Cortex of kidney (tissue), 1 donor: ENCODE data around the gene KCNK18.

Experiments used
- DNase-seq: peaks from one replicate; lab custom pipeline; 2025; lab: John Stamatoyannopoulos, UW

Gene KCNK18

GRCh38 chr10:117254338-117254737 is 57.0 kb downstream of the KCNK18 start:
- DNase-seq, result no peak

- DNase-seq, result no peak
Observed at GRCh38 chr10:117254774-117255735, 57.8 kb downstream of the KCNK18 start.

GRCh38 chr10:117255835-117256460 is 58.7 kb downstream of the KCNK18 start:
- DNase-seq, result no peak

- DNase-seq, result no peak
Observed at GRCh38 chr10:117256910-117257309, 59.6 kb downstream of the KCNK18 start.

GRCh38 chr10:117257721-117258120 is 60.4 kb downstream of the KCNK18 start:
- no peak for DNase-seq

GRCh38 chr10:117259279-117259678 is 62.0 kb downstream of the KCNK18 start:
- no peak for DNase-seq
